Measurements from ENCODE around the gene PROP1.

Gene PROP1

GRCh38 chr5:177997846-177998245 is 1.8 kb upstream of the PROP1 start:
- Histone ChIP-seq H3K4me3 (ENCODE audit: insufficient read length, low read depth) (no peak overlapping the region), H3K27me3 (ENCODE audit: insufficient read depth, insufficient read length) (peaks cover 14% of the 10 kb centered on the region), H3K9me3 (ENCODE audit: insufficient read depth, low read length) (no peaks in the 10 kb centered on the region), H3K4me1 (ENCODE audit: insufficient read depth, insufficient read length) (no peaks in the 10 kb centered on the region), H3K9ac (ENCODE audit: insufficient read length, low read depth) (no peak overlapping the region), H3K36me3 (ENCODE audit: insufficient read depth, insufficient read length, low read length) (no peaks in the 10 kb centered on the region)
- no peak for DNase-seq (ENCODE audit: low read depth, low spot score)
- TF ChIP-seq SUZ12 (IDR thresholded peaks at IDR 0.05; ENCODE audit: extremely low read depth, insufficient read depth, insufficient read length): no peak
- no peak for TF ChIP-seq YY1 (IDR thresholded peaks at IDR 0.05; ENCODE audit: insufficient read depth, insufficient read length)
- no peak for TF ChIP-seq ZNF274 (IDR thresholded peaks at IDR 0.05; ENCODE audit: low read depth, low read length)

GRCh38 chr5:177997319-177997670 is 1.3 kb upstream of the PROP1 start:
- Histone ChIP-seq H3K4me1 (ENCODE audit: insufficient read depth, insufficient read length) (no peaks in the 10 kb centered on the region), H3K36me3 (ENCODE audit: insufficient read depth, insufficient read length, low read length) (no peaks in the 10 kb centered on the region), H3K9me3 (ENCODE audit: insufficient read depth, low read length) (no peaks in the 10 kb centered on the region), H3K9ac (ENCODE audit: insufficient read length, low read depth) (no peak overlapping the region), H3K27me3 (ENCODE audit: insufficient read depth, insufficient read length) (peaks cover 14% of the 10 kb centered on the region), H3K4me3 (ENCODE audit: insufficient read length, low read depth) (no peak overlapping the region)
- no peak for DNase-seq (ENCODE audit: low read depth, low spot score)
- TF ChIP-seq SUZ12 (IDR thresholded peaks at IDR 0.05; ENCODE audit: extremely low read depth, insufficient read depth, insufficient read length): no peak
- TF ChIP-seq YY1 (IDR thresholded peaks at IDR 0.05; ENCODE audit: insufficient read depth, insufficient read length): no peak
- no peak for TF ChIP-seq ZNF274 (IDR thresholded peaks at IDR 0.05; ENCODE audit: low read depth, low read length)

DNA sequence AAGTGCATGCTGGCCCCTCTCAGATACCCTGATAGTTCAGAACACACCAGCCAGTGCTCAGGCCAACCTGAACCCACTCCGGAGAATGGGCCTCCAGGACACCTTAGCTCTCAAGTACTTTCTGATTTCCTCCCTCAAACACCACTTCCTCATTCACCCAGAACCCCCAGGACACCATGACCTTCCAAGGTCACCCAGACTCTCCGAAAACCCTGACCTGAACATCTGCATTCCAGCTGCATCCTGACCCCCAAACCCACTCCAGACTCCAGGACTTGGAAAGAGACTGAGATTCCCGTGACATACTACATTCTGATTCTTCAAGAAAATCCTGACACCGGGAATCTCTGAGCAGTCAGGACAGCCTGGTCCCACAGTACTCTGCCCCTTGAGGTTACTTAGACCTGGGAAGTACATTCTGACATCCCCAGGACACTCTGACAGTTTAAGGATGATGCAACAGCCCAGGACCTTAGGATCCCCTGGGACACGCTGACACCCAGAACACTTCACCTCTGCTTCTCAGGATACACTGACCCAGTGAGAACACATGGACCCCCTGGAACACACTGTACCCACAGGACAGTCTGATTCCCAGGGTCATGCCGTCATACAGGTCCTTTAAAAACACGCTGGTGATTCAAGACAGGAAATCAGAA is 747 bp upstream of the PROP1 start:
- TF ChIP-seq SUZ12 (IDR thresholded peaks at IDR 0.05; ENCODE audit: extremely low read depth, insufficient read depth, insufficient read length): no peak
- no peak for TF ChIP-seq ZNF274 (IDR thresholded peaks at IDR 0.05; ENCODE audit: low read depth, low read length)
- TF ChIP-seq YY1 (IDR thresholded peaks at IDR 0.05; ENCODE audit: insufficient read depth, insufficient read length): no peak
- Histone ChIP-seq H3K9ac (ENCODE audit: insufficient read length, low read depth) (no peak overlapping the region), H3K36me3 (ENCODE audit: insufficient read depth, insufficient read length, low read length) (no peaks in the 10 kb centered on the region), H3K4me1 (ENCODE audit: insufficient read depth, insufficient read length) (no peaks in the 10 kb centered on the region), H3K27me3 (ENCODE audit: insufficient read depth, insufficient read length) (peaks cover 14% of the 10 kb centered on the region), H3K9me3 (ENCODE audit: insufficient read depth, low read length) (no peaks in the 10 kb centered on the region), H3K4me3 (ENCODE audit: insufficient read length, low read depth) (no peak overlapping the region)
- no peak for DNase-seq (ENCODE audit: low read depth, low spot score)

DNA sequence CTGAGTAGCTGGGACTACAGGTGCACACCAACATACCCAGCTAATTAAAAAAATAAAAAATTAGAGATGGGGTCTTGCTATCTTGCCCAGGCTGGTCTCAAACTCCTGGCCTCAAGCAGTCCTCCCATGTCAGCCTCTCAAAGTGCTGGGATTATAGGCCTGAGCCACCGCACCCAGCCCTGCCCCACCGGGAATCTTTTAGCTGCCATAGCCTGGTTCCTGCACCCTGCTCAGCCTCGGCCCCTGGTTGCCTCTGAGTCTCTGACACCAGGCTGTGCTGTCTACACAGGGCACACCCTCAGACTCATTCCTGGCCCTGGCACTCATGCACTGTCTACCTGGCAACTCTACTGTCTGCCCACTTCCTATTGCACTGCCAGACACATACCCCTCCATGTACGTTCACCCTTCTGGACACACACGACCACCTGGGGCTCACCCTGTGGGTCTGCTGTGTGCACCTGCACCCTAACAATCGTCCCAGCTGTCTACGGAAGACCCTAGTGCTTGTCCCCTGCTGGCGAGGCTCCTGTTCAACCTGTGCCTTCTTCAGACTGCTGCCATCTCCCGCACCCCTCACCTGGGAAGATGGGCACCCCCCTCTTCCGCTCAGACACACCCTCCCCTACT is 1.4 kb downstream of the PROP1 start:
- H3K9ac ChIP-seq (ENCODE audit: insufficient read length, low read depth): no peak overlapping the region
- no peak for DNase-seq (ENCODE audit: low read depth, low spot score)
- TF ChIP-seq YY1 (IDR thresholded peaks at IDR 0.05; ENCODE audit: insufficient read depth, insufficient read length): no peak
- TF ChIP-seq SUZ12 (IDR thresholded peaks at IDR 0.05; ENCODE audit: extremely low read depth, insufficient read depth, insufficient read length): no peak
- TF ChIP-seq ZNF274 (IDR thresholded peaks at IDR 0.05; ENCODE audit: low read depth, low read length): no peak
- H3K4me3 ChIP-seq (ENCODE audit: insufficient read length, low read depth): no peak overlapping the region
- H3K4me1 ChIP-seq (ENCODE audit: insufficient read depth, insufficient read length): no peaks in the 10 kb centered on the region
- H3K36me3 ChIP-seq (ENCODE audit: insufficient read depth, insufficient read length, low read length): no peaks in the 10 kb centered on the region
- H3K27me3 ChIP-seq (ENCODE audit: insufficient read depth, insufficient read length): peaks cover 14% of the 10 kb centered on the region
- H3K9me3 ChIP-seq (ENCODE audit: insufficient read depth, low read length): no peaks in the 10 kb centered on the region

DNA sequence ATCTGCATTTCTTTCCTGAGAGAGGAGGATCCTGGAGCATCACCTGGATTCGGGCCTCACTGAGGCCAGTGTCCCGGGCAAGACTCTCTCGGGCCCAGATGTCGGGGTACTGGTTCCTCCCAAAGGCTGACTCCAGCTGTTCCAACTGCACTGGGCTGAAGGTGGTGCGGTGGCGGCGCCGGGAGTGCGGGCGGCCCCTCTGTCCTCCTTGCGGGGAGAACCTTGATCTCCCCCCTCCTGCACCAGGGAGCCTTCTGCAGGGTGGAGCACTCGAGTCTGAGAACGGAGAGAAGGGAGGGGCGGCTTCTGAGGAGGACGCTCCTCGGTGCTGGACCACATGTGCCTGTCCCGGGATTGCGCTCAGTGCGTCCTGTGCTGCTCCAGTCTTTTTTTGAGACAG is 2.0 kb downstream of the PROP1 start:
- Histone ChIP-seq H3K4me1 (ENCODE audit: insufficient read depth, insufficient read length) (no peaks in the 10 kb centered on the region), H3K9ac (ENCODE audit: insufficient read length, low read depth) (no peak overlapping the region), H3K27me3 (ENCODE audit: insufficient read depth, insufficient read length) (peaks cover 8% of the 10 kb centered on the region), H3K4me3 (ENCODE audit: insufficient read length, low read depth) (no peak overlapping the region), H3K9me3 (ENCODE audit: insufficient read depth, low read length) (no peaks in the 10 kb centered on the region), H3K36me3 (ENCODE audit: insufficient read depth, insufficient read length, low read length) (no peaks in the 10 kb centered on the region)
- TF ChIP-seq SUZ12 (IDR thresholded peaks at IDR 0.05; ENCODE audit: extremely low read depth, insufficient read depth, insufficient read length) (no peak), ZNF274 (IDR thresholded peaks at IDR 0.05; ENCODE audit: low read depth, low read length) (no peak), YY1 (IDR thresholded peaks at IDR 0.05; ENCODE audit: insufficient read depth, insufficient read length) (no peak)
- no peak for DNase-seq (ENCODE audit: low read depth, low spot score)

DNA sequence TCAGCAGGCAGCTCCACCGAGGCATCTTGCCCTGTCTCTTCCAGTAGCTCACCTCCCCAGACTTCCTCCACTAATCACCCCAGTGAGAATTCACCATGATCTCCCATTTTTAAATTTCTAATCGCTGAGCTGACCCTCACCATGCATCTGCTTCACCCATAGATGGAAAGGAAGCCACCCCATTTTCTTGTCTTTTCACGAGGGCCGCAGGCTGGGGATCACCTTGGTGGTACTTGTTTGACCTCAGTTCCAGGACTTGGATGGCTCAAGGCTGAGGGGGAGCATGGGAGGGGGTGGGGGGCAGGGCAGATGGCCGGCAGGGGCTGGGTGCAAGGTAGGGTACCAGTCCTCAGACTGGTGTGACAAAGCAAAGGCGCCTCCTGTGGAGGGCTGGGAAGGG is 3.6 kb downstream of the PROP1 start:
- peaks cover 1% of the 10 kb centered on the region for H3K27me3 ChIP-seq (ENCODE audit: insufficient read depth, insufficient read length)
- no peaks in the 10 kb centered on the region for H3K4me1 ChIP-seq (ENCODE audit: insufficient read depth, insufficient read length)
- no peak overlapping the region for H3K9ac ChIP-seq (ENCODE audit: insufficient read length, low read depth)
- no peaks in the 10 kb centered on the region for H3K36me3 ChIP-seq (ENCODE audit: insufficient read depth, insufficient read length, low read length)
- DNase-seq (ENCODE audit: low read depth, low spot score): no peak
- H3K4me3 ChIP-seq (ENCODE audit: insufficient read length, low read depth): no peak overlapping the region
- no peak for TF ChIP-seq YY1 (IDR thresholded peaks at IDR 0.05; ENCODE audit: insufficient read depth, insufficient read length)
- no peak for TF ChIP-seq SUZ12 (IDR thresholded peaks at IDR 0.05; ENCODE audit: extremely low read depth, insufficient read depth, insufficient read length)
- no peak for TF ChIP-seq ZNF274 (IDR thresholded peaks at IDR 0.05; ENCODE audit: low read depth, low read length)
- H3K9me3 ChIP-seq (ENCODE audit: insufficient read depth, low read length): no peaks in the 10 kb centered on the region

GRCh38 chr5:177988989-177989625 is 6.9 kb downstream of the PROP1 start:
- Histone ChIP-seq H3K36me3 (ENCODE audit: insufficient read depth, insufficient read length, low read length) (no peaks in the 10 kb centered on the region), H3K27me3 (ENCODE audit: insufficient read depth, insufficient read length) (peaks cover 24% of the 10 kb centered on the region), H3K9me3 (ENCODE audit: insufficient read depth, low read length) (no peaks in the 10 kb centered on the region), H3K9ac (ENCODE audit: insufficient read length, low read depth) (no peak overlapping the region), H3K4me3 (ENCODE audit: insufficient read length, low read depth) (no peak overlapping the region), H3K4me1 (ENCODE audit: insufficient read depth, insufficient read length) (no peaks in the 10 kb centered on the region)
- TF ChIP-seq SUZ12 (IDR thresholded peaks at IDR 0.05; ENCODE audit: extremely low read depth, insufficient read depth, insufficient read length) (no peak), YY1 (IDR thresholded peaks at IDR 0.05; ENCODE audit: insufficient read depth, insufficient read length) (no peak), ZNF274 (IDR thresholded peaks at IDR 0.05; ENCODE audit: low read depth, low read length) (no peak)
- no peak for DNase-seq (ENCODE audit: low read depth, low spot score)

Data from NT2/D1 (cell line).